Posterior cingulate gyrus (tissue), 11 donors: ENCODE results near the gene SYNJ1.

Source experiments
- DNase-seq, 10 donors: peaks; one replicate each; pipeline versions ENCODE4 v3.0.0 to v3.0.0-alpha.2; 2020 to 2021; ENCODE audit warnings: mixed read lengths in 3 of 10
- intact Hi-C: fragments of 100-400 bp; cut with DNase I; formaldehyde crosslinking; loops from one replicate; pipeline ENCODE4 v1.15.1; 2023

SYNJ1 gene

DNA sequence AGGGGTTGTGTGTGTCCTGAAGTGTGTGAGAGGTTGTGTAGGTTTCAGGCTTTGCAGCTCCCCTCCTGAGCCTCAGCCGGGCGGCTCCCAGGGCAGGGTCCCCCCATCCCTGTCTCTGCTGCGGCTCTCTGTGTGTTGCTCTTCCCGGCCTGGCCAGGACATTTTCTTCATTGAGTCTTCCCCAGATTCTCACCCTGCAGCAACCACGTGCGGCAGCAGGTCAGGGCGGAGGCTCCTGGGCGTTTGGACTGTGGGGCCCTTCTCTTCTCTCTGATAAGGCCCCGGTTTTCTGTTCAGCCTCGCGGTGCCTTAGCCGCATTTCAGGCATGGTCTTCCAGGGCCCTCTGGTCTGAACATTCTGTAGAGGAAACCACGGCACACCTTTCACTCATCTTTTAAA lies 140.7 kb downstream of the SYNJ1 start:
- intact Hi-C loops, result no loop called here
- no peak for DNase-seq

DNA sequence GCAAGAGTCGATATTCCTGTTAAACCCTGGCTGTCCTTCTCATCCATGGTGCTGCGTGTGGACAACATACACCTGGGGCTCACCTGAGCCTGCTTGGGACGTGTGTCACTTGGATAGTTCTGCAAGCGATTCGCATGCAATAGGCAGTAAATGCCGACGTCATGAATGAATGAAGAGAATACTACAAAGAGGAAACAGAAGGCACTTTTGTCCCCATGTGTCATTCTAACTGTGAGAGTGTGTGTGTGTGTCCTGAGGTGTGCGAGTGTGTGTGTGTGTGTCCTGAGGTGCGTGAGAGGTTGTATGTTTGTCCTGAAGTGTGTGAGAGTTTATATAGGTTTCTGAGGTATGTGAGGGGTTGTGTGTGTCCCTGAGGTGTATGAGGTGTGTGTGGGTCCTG lies 141.8 kb downstream of the SYNJ1 start:
- DNase-seq, result no peak
- intact Hi-C loops, result no loop called here

GRCh38 chr21:32585042-32585710 lies 142.6 kb downstream of the SYNJ1 start, which contains the start of gene TCP10L:
Gene TCP10L (minus strand): TSS chr21:32585523. CDS start chr21:32584304, 1,219 bp downstream.
- peak in 1 of 10 donors; percentile 46 for DNase-seq
- intact Hi-C loops, result no loop called here

- intact Hi-C loops, result no loop called here
- no peak for DNase-seq
Observed at GRCh38 chr21:32584472-32584871, 143.3 kb downstream of the SYNJ1 start.

DNA sequence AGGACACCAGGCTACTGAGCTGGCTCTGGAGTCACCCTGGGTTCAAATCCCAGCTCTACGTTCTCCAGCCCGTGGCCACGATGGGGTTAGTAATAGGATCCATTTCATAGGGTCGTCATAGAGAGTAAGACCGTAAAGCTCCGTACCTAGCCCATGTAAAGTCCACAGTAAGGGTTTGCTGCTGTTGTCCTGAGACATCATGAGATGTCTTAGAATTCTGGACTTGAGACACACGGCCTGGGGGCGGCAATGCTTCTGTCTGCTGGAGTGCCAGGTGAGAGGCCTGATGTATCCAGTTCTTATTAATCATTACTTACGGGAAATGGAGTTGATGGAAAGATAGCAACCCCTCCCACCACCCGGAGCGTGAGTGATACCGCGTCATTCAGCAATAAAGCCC lies 146.1 kb downstream of the SYNJ1 start:
- DNase-seq, result no peak
- intact Hi-C loops, result no loop called here

GRCh38 chr21:32580949-32581348 lies 146.9 kb downstream of the SYNJ1 start:
- intact Hi-C loops, result no loop called here
- peak in 1 of 10 donors; percentile 79 for DNase-seq
